PC-3 (cell line): Measurements from ENCODE around the gene C22orf23. TPM values are rescaled to one million over a fixed set of nuclear protein-coding genes. Genes with fewer than 3 reads are reported as not detected.

Experiments used
- ATAC-seq: fragments of 200-7000 bp; cut with Tn5 transposase; 2 replicates; pipeline ENCODE4 v1.9.1; 2020; ENCODE audit warnings: mild to moderate bottlenecking, moderate library complexity
- BruUV-seq: library from RNA; stranded (reverse); fragments of 400-500 nt; replicated peaks from 2 replicates; lab custom pipeline; 2021; lab: Mats Ljungman, UMichigan
- CTCF ChIA-PET: fragments of 300-600 bp; sonication (Branson Sonifier 250); formaldehyde crosslinking; loops from one replicate; lab custom pipeline; 2022; ENCODE audit warnings: antibody characterized with exemption; lab: Charles Lee
- POLR2A ChIA-PET: fragments of 300-600 bp; sonication (Branson Sonifier 250); formaldehyde crosslinking; loops from one replicate; lab custom pipeline; 2022; ENCODE audit warnings: antibody characterized with exemption; ENCODE audit not compliant: unreplicated experiment; lab: Charles Lee
- DNase-seq: peaks from one replicate; pipeline ENCODE4 v3.0.0-alpha.2; 2015
- H2AFZ ChIP-seq: fragments of 300-600 bp; sonication (generic); 2 replicates; pipeline ENCODE4 v1.6.0; 2016; ENCODE audit warnings: antibody characterized with exemption, low read length
- H3F3A ChIP-seq: fragments of 300-600 bp; sonication (generic); one replicate; pipeline ENCODE4 v1.6.0; 2017; ENCODE audit warnings: antibody characterized with exemption, low read length, control low read depth, mild to moderate bottlenecking; ENCODE audit not compliant: unreplicated experiment
- H3K27ac ChIP-seq: fragments of 300-600 bp; sonication (generic); 2 replicates; pipeline ENCODE4 v1.5.1; 2016; ENCODE audit warnings: mild to moderate bottlenecking, low read length
- H3K27me3 ChIP-seq: fragments of 300-600 bp; sonication (generic); 2 replicates; pipeline ENCODE4 v1.6.1; 2016; ENCODE audit warnings: low read length, mixed read lengths
- H3K36me3 ChIP-seq: fragments of 300-600 bp; sonication (generic); 2 replicates; pipeline ENCODE4 v1.6.1; 2016; ENCODE audit warnings: low read depth, mixed run types, low read length, mixed read lengths
- H3K4me1 ChIP-seq: fragments of 300-600 bp; sonication (generic); 2 replicates; pipeline ENCODE4 v1.5.1; 2016; ENCODE audit warnings: low read length; ENCODE audit not compliant: insufficient read depth
- H3K4me2 ChIP-seq: fragments of 300-600 bp; sonication (generic); 2 replicates; pipeline ENCODE4 v1.6.0; 2016; ENCODE audit warnings: low read length
- H3K4me3 ChIP-seq: fragments of 300-600 bp; sonication (generic); 2 replicates; pipeline ENCODE4 v1.5.1; 2016; ENCODE audit warnings: mild to moderate bottlenecking, low read length, mixed read lengths
- H3K79me2 ChIP-seq: fragments of 300-600 bp; sonication (generic); 2 replicates; pipeline ENCODE4 v1.6.1; 2017; ENCODE audit warnings: low read length, mixed read lengths
- H3K9ac ChIP-seq: fragments of 300-600 bp; sonication (generic); 2 replicates; pipeline ENCODE4 v1.6.0; 2016; ENCODE audit warnings: mild to moderate bottlenecking, low read length
- H3K9me2 ChIP-seq: fragments of 300-600 bp; sonication (generic); replicated peaks from 2 replicates; pipeline ENCODE4 v1.6.1; 2016; ENCODE audit warnings: mixed run types, low read length, mixed read lengths
- H3K9me3 ChIP-seq: fragments of 300-600 bp; sonication (generic); 2 replicates; pipeline ENCODE4 v1.6.1; 2016; ENCODE audit warnings: low read length, mixed read lengths
- H4K20me1 ChIP-seq: fragments of 300-600 bp; sonication (generic); 2 replicates; pipeline ENCODE4 v1.6.1; 2016; ENCODE audit warnings: low read length, mixed read lengths
- CTCF ChIP-seq: fragments of 300-600 bp; sonication (generic); conservative IDR thresholded peaks from 2 replicates; pipeline ENCODE4 v1.5.1; 2017; ENCODE audit warnings: antibody characterized with exemption, low read depth, mild to moderate bottlenecking, low read length
- EZH2 ChIP-seq: fragments of 300-600 bp; sonication (generic); IDR thresholded peaks from one replicate; pipeline ENCODE4 v1.6.1; 2017; ENCODE audit warnings: antibody characterized with exemption, mild to moderate bottlenecking, low read length; ENCODE audit not compliant: unreplicated experiment
- EZH2phosphoT487 ChIP-seq: fragments of 300-600 bp; sonication (generic); IDR thresholded peaks from 2 replicates; pipeline ENCODE4 v1.6.1; 2018; ENCODE audit warnings: mild to moderate bottlenecking, antibody characterized with exemption, low read length, borderline replicate concordance
- intact Hi-C: fragments of 100-400 bp; cut with micrococcal nuclease; formaldehyde crosslinking; loops from 2 replicates; pipeline ENCODE4 v1.9.0; 2023
- total RNA-seq: library from RNA; depleted of rRNA; stranded (reverse); fragments of >200 nt; gene quantifications from 2 replicates; pipeline ENCODE4 v1.2.3, GENCODE V29; 2014

C22orf23 gene
- total RNA-seq, 1 experiment from 2014 or later, result 0.69 TPM

GRCh38 chr22:37907036-37907954 lies 46.1 kb downstream of the C22orf23 start:
- no peak for TF ChIP-seq CTCF
- no peak for TF ChIP-seq EZH2
- TF ChIP-seq EZH2phosphoT487, result no peak
- Histone ChIP-seq H3K9ac (peak overlapping the region; percentile 66), H3K4me1 (peaks cover 25% of the 10 kb centered on the region), H3K9me3 (no peaks in the 10 kb centered on the region), H3K27ac (no peak overlapping the region), H3K9me2 (no peaks in the 10 kb centered on the region), H3K27me3 (no peaks in the 10 kb centered on the region), H3K79me2 (peaks cover 23% of the 10 kb centered on the region), H3K4me2 (peak overlapping the region; percentile 96), H3K36me3 (no peaks in the 10 kb centered on the region), H4K20me1 (no peaks in the 10 kb centered on the region), H2AFZ (peak overlapping the region; percentile 9; the same call in 1 of the 2 replicates), H3F3A (no peaks in the 10 kb centered on the region), H3K4me3 (peak overlapping the region; percentile 89)
- DNase-seq (no peak), ATAC-seq (no peak)
- intact Hi-C loops, result no loop called here
- ChIA-PET CTCF (interaction anchor here (1.5 kb wide), 1 partner anchor 27 kb away, joined by 3 read pairs; no protein-coding TSS in a partner anchor), POLR2A (no interaction called here)
- BruUV-seq, result TSS peak; percentile 47

- Histone ChIP-seq H3K4me1 (peaks cover 25% of the 10 kb centered on the region), H3K9ac (peak overlapping the region; percentile 66), H3F3A (no peaks in the 10 kb centered on the region), H3K27me3 (no peaks in the 10 kb centered on the region), H3K36me3 (no peaks in the 10 kb centered on the region), H2AFZ (peak overlapping the region; percentile 9; the same call in 1 of the 2 replicates), H3K9me2 (no peaks in the 10 kb centered on the region), H4K20me1 (no peaks in the 10 kb centered on the region), H3K79me2 (peaks cover 23% of the 10 kb centered on the region), H3K27ac (no peak overlapping the region), H3K9me3 (no peaks in the 10 kb centered on the region), H3K4me3 (peak overlapping the region; percentile 89), H3K4me2 (peak overlapping the region; percentile 96)
- ATAC-seq (peak; percentile 7; the same call in 1 of the 2 replicates), DNase-seq (no peak)
- intact Hi-C loops, result no loop called here
- BruUV-seq, result no TSS peak
- ChIA-PET POLR2A (interaction anchor here (0.7 to 0.9 kb wide), 2 partner anchors 10 to 312 kb away, joined by 3 to 10 read pairs; no protein-coding TSS in a partner anchor), CTCF (interaction anchor here (0.5 to 1.5 kb wide), 3 partner anchors 28 to 151 kb away, joined by 3 to 9 read pairs (median 3); partner anchors contain the start of genes GCAT and PICK1)
- TF ChIP-seq EZH2 (no peak), CTCF (no peak), EZH2phosphoT487 (no peak)
Observed at GRCh38 chr22:37906364-37907008, 46.9 kb downstream of the C22orf23 start.
